GM12878 (cell line): ENCODE data around the gene SLC6A8. TPM values are rescaled to one million over a fixed set of nuclear protein-coding genes. Genes with fewer than 3 reads are reported as not detected.

Experiments used
- ATAC-seq: fragments of 200-7000 bp; cut with Tn5 transposase; 3 replicates; pipeline ENCODE4 v1.9.1; 2020; ENCODE audit warnings: mild to moderate bottlenecking, moderate library complexity
- BruUV-seq: library from RNA; stranded (reverse); fragments of 400-500 nt; replicated peaks from 2 replicates; lab custom pipeline; 2021; lab: Mats Ljungman, UMichigan
- CTCF ChIA-PET: fragments of 300-600 bp; sonication (Branson Sonifier 250); formaldehyde crosslinking; extraction: SDS; loops from one replicate; lab custom pipeline; 2021; ENCODE audit warnings: inconsistent platforms; lab: Yijun Ruan, JAX
- POLR2A ChIA-PET: fragments of 350-600 bp; formaldehyde crosslinking; extraction: SDS; loops from one replicate; lab custom pipeline; 2021; ENCODE audit warnings: inconsistent platforms; lab: Charles Lee
- RAD21 ChIA-PET: fragments of 300-600 bp; sonication (Branson Sonifier 250); formaldehyde crosslinking; loops from one replicate; lab custom pipeline; 2023; ENCODE audit warnings: antibody characterized with exemption; ENCODE audit not compliant: unreplicated experiment; lab: Charles Lee
- SMC1A ChIA-PET: fragments of 300-600 bp; sonication (Branson Sonifier 250); formaldehyde crosslinking; loops from one replicate; lab custom pipeline; 2023; ENCODE audit not compliant: unreplicated experiment, uncharacterized antibody; lab: Charles Lee
- DNase-seq: peaks from one replicate; pipeline ENCODE4 v3.0.0-alpha.2; 2011; ENCODE audit warnings: low read depth, low spot score
- FAIRE-seq: peaks from 3 replicates; lab custom pipeline; 2011; peaks lifted over from hg19 to GRCh38; lab: Jason Lieb, UNC
- H2AFZ ChIP-seq: 2 replicates; pipeline ENCODE4 v1.6.0; 2011; ENCODE audit warnings: low read depth, low read length, control low read depth; ENCODE audit not compliant: control insufficient read depth
- H3K27ac ChIP-seq: 2 replicates; pipeline ENCODE4 v1.5.1; 2011; ENCODE audit warnings: control low read depth; ENCODE audit not compliant: control insufficient read depth, insufficient read depth
- H3K27me3 ChIP-seq, 2 experiments: replicated peaks in 1 of 2; 2 replicates each; pipeline versions ENCODE4 v1.6.0 to v1.6.1; 2011; ENCODE audit warnings: low read length in 1 of 2; ENCODE audit not compliant: control insufficient read depth in 2 of 2, insufficient read depth in 2 of 2
- H3K36me3 ChIP-seq, 2 experiments: 2 replicates each; pipeline ENCODE4 v1.5.1; 2011; ENCODE audit warnings: low read length in 1 of 2; ENCODE audit not compliant: control insufficient read depth in 2 of 2, insufficient read depth in 2 of 2
- H3K4me1 ChIP-seq: 2 replicates; pipeline ENCODE4 v1.6.1; 2011; ENCODE audit warnings: mild to moderate bottlenecking, low read length, moderate library complexity, mixed read lengths; ENCODE audit not compliant: control insufficient read depth, insufficient read depth
- H3K4me2 ChIP-seq: 2 replicates; pipeline ENCODE4 v1.6.0; 2011; ENCODE audit warnings: control low read depth; ENCODE audit not compliant: control insufficient read depth, insufficient read depth
- H3K4me3 ChIP-seq: fragments of 200-600 bp; sonication (generic); 2 replicates; pipeline ENCODE4 v1.5.1; 2016
- H3K79me2 ChIP-seq: 2 replicates; pipeline ENCODE4 v1.6.0; 2011; ENCODE audit warnings: low read length; ENCODE audit not compliant: control insufficient read depth, insufficient read depth
- H3K9ac ChIP-seq: 2 replicates; pipeline ENCODE4 v1.8.0; 2011; ENCODE audit warnings: low read length, control low read depth, mixed read lengths; ENCODE audit not compliant: control insufficient read depth, insufficient read depth
- H3K9me3 ChIP-seq: replicated peaks from 3 replicates; pipeline ENCODE4 v1.5.1; 2011; ENCODE audit warnings: mild to moderate bottlenecking, low read length; ENCODE audit not compliant: control insufficient read depth, insufficient read depth
- H4K20me1 ChIP-seq: 2 replicates; pipeline ENCODE4 v1.6.0; 2011; ENCODE audit not compliant: control insufficient read depth, insufficient read depth
- BACH1 ChIP-seq: fragments of 450-650 bp; IDR thresholded peaks from 2 replicates; pipeline ENCODE4 v1.6.1; 2017; ENCODE audit warnings: mild to moderate bottlenecking, borderline replicate concordance
- BCL11A ChIP-seq: IDR thresholded peaks from 2 replicates; pipeline ENCODE4 v1.6.1; 2011; ENCODE audit warnings: low read depth, low read length
- BCLAF1 ChIP-seq: fragments of 450-650 bp; IDR thresholded peaks from 2 replicates; pipeline ENCODE4 v1.6.1; 2017; ENCODE audit warnings: antibody characterized with exemption, mild to moderate bottlenecking, moderate library complexity
- BMI1 ChIP-seq: fragments of 450-650 bp; IDR thresholded peaks from 2 replicates; pipeline ENCODE4 v1.6.1; 2016; ENCODE audit warnings: mild to moderate bottlenecking, moderate library complexity, borderline replicate concordance
- HDGF ChIP-seq: fragments of 450-650 bp; IDR thresholded peaks from 2 replicates; pipeline ENCODE4 v1.6.1; 2016; ENCODE audit warnings: antibody characterized with exemption
- JUND ChIP-seq: IDR thresholded peaks from 2 replicates; pipeline ENCODE4 v1.6.1; 2012; ENCODE audit warnings: low read depth, mild to moderate bottlenecking, low read length, improper control_type of control experiment, moderate library complexity
- MAX ChIP-seq: IDR thresholded peaks from 2 replicates; pipeline ENCODE4 v1.6.1; 2012; ENCODE audit warnings: low read depth, low read length, improper control_type of control experiment
- MLLT1 ChIP-seq: fragments of 450-650 bp; IDR thresholded peaks from 2 replicates; pipeline ENCODE4 v1.6.1; 2016; ENCODE audit warnings: mild to moderate bottlenecking
- NR2C2 ChIP-seq: IDR thresholded peaks from 2 replicates; pipeline ENCODE4 v1.6.1; 2011; ENCODE audit warnings: borderline replicate concordance, low read depth; ENCODE audit not compliant: control insufficient read depth, insufficient read length
- PML ChIP-seq: IDR thresholded peaks from 2 replicates; pipeline ENCODE4 v1.6.1; 2012; ENCODE audit warnings: low read length, inconsistent platforms
- SMC3 ChIP-seq: IDR thresholded peaks from 2 replicates; pipeline ENCODE4 v1.6.1; 2011; ENCODE audit warnings: low read length, improper control_type of control experiment, borderline replicate concordance
- USF2 ChIP-seq: IDR thresholded peaks from 2 replicates; pipeline ENCODE4 v1.6.1; 2011; ENCODE audit warnings: low read depth, low read length, improper control_type of control experiment, borderline replicate concordance
- ZZZ3 ChIP-seq: IDR thresholded peaks from 2 replicates; pipeline ENCODE4 v1.6.1; 2011; ENCODE audit warnings: low read depth; ENCODE audit not compliant: control insufficient read depth, insufficient read length
- whole genome bisulfite sequencing: methylation state at CpG from one replicate; pipeline ENCODE4 v1.1.6; 2016; ENCODE audit warnings: low lambda C conversion rate; ENCODE audit not compliant: insufficient replicate concordance, insufficient coverage; ENCODE audit errors: missing lambda C conversion rate; 5-methylcytosine and 5-hydroxymethylcytosine counted together
- in situ Hi-C: fragments of 300-500 bp; cut with MboI; formaldehyde crosslinking; loops from 9 replicates; pipeline ENCODE4 v1.14.3; 2018; ENCODE audit warnings: mixed read lengths
- intact Hi-C: fragments of 100-400 bp; cut with micrococcal nuclease; formaldehyde crosslinking; loops from one replicate; pipeline ENCODE4 v1.14.2; 2022; ENCODE audit not compliant: unreplicated experiment
- polyA plus RNA-seq, 11 experiments: library from polyadenylated mRNA; depleted of rRNA in 4 of 11; unstranded in 6 of 11; stranded (reverse) in 5 of 11; fragments of >200 nt; fragmentation: Nextera tagmentation in 4 of 11; fragmentation: Illumina TruSeq in 1 of 11; extraction: Ambion mirVana in 4 of 11; extraction: Trizol in 1 of 11; gene quantifications; 1 replicate in 1 of 11; 2 replicates in 10 of 11; pipeline versions ENCODE4 v1.2.1 to v1.2.3, GENCODE V29; 2011 to 2016; ENCODE audit warnings: inconsistent platforms in 2 of 11, missing spikeins in 2 of 11, low read depth in 1 of 11
- total RNA-seq, 4 experiments: library from RNA; depleted of rRNA in 3 of 4; stranded (reverse); fragments of >200 nt in 3 of 4; fragmentation: Illumina TruSeq in 1 of 4; extraction: Trizol in 1 of 4; gene quantifications; 2 replicates each; pipeline versions ENCODE4 v1.2.1 to v1.2.3, GENCODE V29; 2013 to 2021

The SLC6A8 gene
- total and polyA plus RNA-seq, 10 of the 15 experiments (the other 5 are each of a cell fraction or from before 2014, with no cell fraction given) = 0.01 to 0.72 (median 0.17) TPM; not detected in 6

GRCh38 chrX:153669901-153670731, 17.6 kb upstream of the SLC6A8 start:
- no peak for DNase-seq
- Histone ChIP-seq H3K27ac (no peak overlapping the region), H3K4me3 (no peak overlapping the region), H3K36me3 (no peaks in the 10 kb centered on the region), H4K20me1 (no peaks in the 10 kb centered on the region), H3K4me2 (no peak overlapping the region), H3K4me1 (no peaks in the 10 kb centered on the region), H3K9me3 (no peaks in the 10 kb centered on the region; the same call in 2 of the 3 replicates), H3K27me3 (no peaks in the 10 kb centered on the region), H3K9ac (no peak overlapping the region), H2AFZ (no peak overlapping the region), H3K79me2 (no peaks in the 10 kb centered on the region)
- FAIRE-seq = no peak
- SMC1A ChIA-PET = no interaction called here
- in situ Hi-C loops = loop anchor here (5.0 to 10.0 kb wide), 2 partner anchors 65 to 723 kb away; no protein-coding TSS in a partner anchor
- intact Hi-C loops = loop anchor here (2.0 to 5.0 kb wide), 3 partner anchors 58 to 711 kb away; no protein-coding TSS in a partner anchor
- CTCF ChIA-PET = interaction anchor here (0.6 to 4.5 kb wide), 6 partner anchors 11 to 812 kb away, joined by 3 to 28 read pairs (median 8); no protein-coding TSS in a partner anchor
- RAD21 ChIA-PET = no interaction called here
- no TSS peak for BruUV-seq
- POLR2A ChIA-PET = no interaction called here
- WGBS = 39% methylated on average over 19 of the region's 23 CpGs
- ATAC-seq = no peak
- TF ChIP-seq USF2 (no peak), SMC3 (no peak), MLLT1 (no peak), MAX (no peak), BCLAF1 (no peak), JUND (no peak), ZZZ3 (no peak), NR2C2 (no peak), BACH1 (no peak), HDGF (no peak), BMI1 (no peak), BCL11A (no peak), PML (no peak)
